Endothelial cell of umbilical vein (primary cell): ENCODE data around the gene LEP. TPM values are rescaled to one million over a fixed set of nuclear protein-coding genes. Genes with fewer than 3 reads are reported as not detected.

Source experiments
- BruUV-seq: library from RNA; stranded (reverse); fragments of 400-500 nt; replicated peaks from 2 replicates; lab custom pipeline; 2021; lab: Mats Ljungman, UMichigan
- CTCF ChIA-PET: fragments of 300-600, 350-600 bp; sonication (Branson Sonifier 250); formaldehyde crosslinking; loops from one replicate; lab custom pipeline; 2021; ENCODE audit warnings: antibody characterized with exemption, inconsistent platforms; lab: Charles Lee
- POLR2A ChIA-PET: fragments of 300-600, 350-600 bp; sonication (Branson Sonifier 250); formaldehyde crosslinking; loops from one replicate; lab custom pipeline; 2021; ENCODE audit warnings: antibody characterized with exemption, inconsistent platforms; lab: Charles Lee
- DNase-seq: peaks from one replicate; pipeline ENCODE4 v3.0.0-alpha.2; 2011; ENCODE audit warnings: low read depth, low spot score
- FAIRE-seq: peaks from 2 replicates; lab custom pipeline; 2011; peaks lifted over from hg19 to GRCh38; lab: Jason Lieb, UNC
- H2AFZ ChIP-seq: 2 replicates; pipeline ENCODE4 v1.6.0; 2012; ENCODE audit warnings: low read depth, low read length, control low read depth, inconsistent platforms
- H3K27ac ChIP-seq: 2 replicates; pipeline ENCODE4 v1.5.1; 2011; ENCODE audit warnings: low read depth, mild to moderate bottlenecking, control low read depth, low read length, moderate library complexity; ENCODE audit not compliant: insufficient read depth
- H3K27me3 ChIP-seq, 2 experiments: 2 replicates each; pipeline versions ENCODE4 v1.6.0 to v1.6.1; 2011; ENCODE audit warnings: low read length in 2 of 2, mixed read lengths in 1 of 2; ENCODE audit not compliant: control insufficient read depth in 2 of 2, insufficient read depth in 2 of 2
- H3K36me3 ChIP-seq, 2 experiments: 2 replicates in 1 of 2; 3 replicates in 1 of 2; pipeline ENCODE4 v1.5.1; 2011; ENCODE audit warnings: low read length in 2 of 2, mild to moderate bottlenecking in 1 of 2, moderate library complexity in 1 of 2; ENCODE audit not compliant: control insufficient read depth in 2 of 2, insufficient read depth in 2 of 2; ENCODE audit errors: extremely low read depth in 1 of 2
- H3K4me1 ChIP-seq: 3 replicates; pipeline ENCODE4 v1.5.1; 2011; ENCODE audit warnings: mild to moderate bottlenecking, low read length; ENCODE audit not compliant: control insufficient read depth, insufficient read depth; ENCODE audit errors: extremely low read depth
- H3K4me2 ChIP-seq: 2 replicates; pipeline ENCODE4 v1.6.1; 2011; ENCODE audit warnings: low read length, control low read depth, mixed read lengths; ENCODE audit not compliant: insufficient read depth
- H3K4me3 ChIP-seq, 3 experiments: fragments of 200-600 bp in 1 of 3; sonication (generic), shearing (Covaris generic) in 1 of 3; replicated peaks in 1 of 3; 2 replicates each; pipeline ENCODE4 v1.5.1; 2011 to 2016; ENCODE audit warnings: control low read depth in 3 of 3, low read length in 3 of 3, mild to moderate bottlenecking in 2 of 3, inconsistent platforms in 1 of 3, low read depth in 1 of 3, moderate library complexity in 1 of 3; ENCODE audit not compliant: insufficient read depth in 1 of 3
- H3K79me2 ChIP-seq: 2 replicates; pipeline ENCODE4 v1.6.0; 2012; ENCODE audit warnings: low read length, inconsistent platforms; ENCODE audit not compliant: control insufficient read depth, insufficient read depth
- H3K9ac ChIP-seq: replicated peaks from 2 replicates; pipeline ENCODE3; 2011; ENCODE audit warnings: low read length, control low read depth; ENCODE audit not compliant: insufficient read depth; ENCODE audit errors: extremely low read depth
- H3K9me1 ChIP-seq: replicated peaks from 3 replicates; pipeline ENCODE4 v1.6.0; 2011; ENCODE audit warnings: mild to moderate bottlenecking, low read length; ENCODE audit not compliant: control insufficient read depth, insufficient read depth; ENCODE audit errors: extremely low read depth
- H3K9me3 ChIP-seq: replicated peaks from 2 replicates; pipeline ENCODE4 v1.5.1; 2012; ENCODE audit warnings: low read length, inconsistent platforms; ENCODE audit not compliant: control insufficient read depth, insufficient read depth
- H4K20me1 ChIP-seq: replicated peaks from 2 replicates; pipeline ENCODE3; 2011; ENCODE audit warnings: mild to moderate bottlenecking, low read length; ENCODE audit not compliant: control insufficient read depth, insufficient read depth; ENCODE audit errors: extremely low read depth
- CTCF ChIP-seq, 2 donors: IDR thresholded peaks; 1 replicate in 1 of 2; 2 replicates in 1 of 2; pipeline ENCODE4 v1.5.1; 2011; ENCODE audit warnings: low read length in 2 of 2, mild to moderate bottlenecking in 2 of 2, moderate library complexity in 2 of 2, control low read depth in 1 of 2, inconsistent platforms in 1 of 2, low read depth in 1 of 2; ENCODE audit not compliant: insufficient read depth in 1 of 2; ENCODE audit errors: extremely low read depth in 1 of 2
- EZH2 ChIP-seq: IDR thresholded peaks from 2 replicates; pipeline ENCODE4 v1.6.1; 2012; ENCODE audit warnings: borderline replicate concordance, low read depth, mild to moderate bottlenecking, moderate library complexity, low read length, inconsistent platforms; ENCODE audit not compliant: severe bottlenecking
- FOS ChIP-seq: IDR thresholded peaks from 2 replicates; pipeline ENCODE4 v1.6.1; 2011; ENCODE audit warnings: mild to moderate bottlenecking, low read length, moderate library complexity, borderline replicate concordance; ENCODE audit not compliant: insufficient read depth
- GATA2 ChIP-seq: IDR thresholded peaks from 2 replicates; pipeline ENCODE4 v1.7.0; 2011; ENCODE audit warnings: low read depth, mild to moderate bottlenecking, moderate library complexity, mixed read lengths, low read length; ENCODE audit not compliant: insufficient read length, insufficient read depth
- JUN ChIP-seq: IDR thresholded peaks from 2 replicates; pipeline ENCODE4 v1.6.1; 2011; ENCODE audit warnings: borderline replicate concordance, low read depth; ENCODE audit not compliant: insufficient read length, insufficient read depth
- MAX ChIP-seq: IDR thresholded peaks from 2 replicates; pipeline ENCODE4 v1.6.1; 2011; ENCODE audit not compliant: insufficient read depth, insufficient read length
- MYC ChIP-seq: IDR thresholded peaks from one replicate; pipeline ENCODE4 v1.6.1; 2011; ENCODE audit warnings: mild to moderate bottlenecking, low read depth, low read length
- POLR2A ChIP-seq: IDR thresholded peaks from 2 replicates; pipeline ENCODE4 v1.6.1; 2012; ENCODE audit warnings: low read depth, mild to moderate bottlenecking, control low read depth, low read length
- POLR2AphosphoS5 ChIP-seq: IDR thresholded peaks from 2 replicates; pipeline ENCODE4 v1.6.1; 2012; ENCODE audit warnings: low read depth, mild to moderate bottlenecking, control low read depth, low read length, moderate library complexity; ENCODE audit not compliant: insufficient read depth
- dilution Hi-C: fragments of 300-500 bp; cut with MboI; formaldehyde crosslinking; loops from one replicate; pipeline ENCODE4 v1.15.0; 2019; ENCODE audit warnings: low sequenced_read_pairs; ENCODE audit not compliant: extremely low pct_ligation_motif_present
- intact Hi-C: fragments of 100-400 bp; cut with micrococcal nuclease; formaldehyde crosslinking; loops from one replicate; pipeline ENCODE4 v1.10.0; 2022
- polyA plus RNA-seq, 4 experiments: library from polyadenylated mRNA; depleted of rRNA in 3 of 4; stranded (reverse) in 3 of 4; unstranded in 1 of 4; fragments of >200 nt; gene quantifications; 2 replicates each; pipeline versions ENCODE4 v1.2.1 to v1.2.3, GENCODE V29; 2011 to 2012; ENCODE audit warnings: missing spikeins in 1 of 4
- total RNA-seq: library from RNA; stranded (reverse); gene quantifications from 2 replicates; pipeline ENCODE4 v1.2.3, GENCODE V29; 2021

The LEP gene
- total and polyA plus RNA-seq, 2 donors (not counting 3 experiments of a cell fraction or from before 2014, with no cell fraction given), result not detected

GRCh38 chr7:128210036-128210347 lies 31.1 kb upstream of the LEP start:
- intact Hi-C loops, result no loop called here

More at GRCh38 chr7:128210036-128210347, 31.1 kb upstream of the LEP start:
- TF ChIP-seq CTCF (IDR thresholded peaks at IDR 0.05; ENCODE audit: extremely low read depth in 1 of 2, insufficient read depth in 1 of 2, low read depth in 1 of 2, low read length in 2 of 2), result no peak
- no peak for TF ChIP-seq EZH2
- TF ChIP-seq JUN, result no peak
- TF ChIP-seq MAX, result no peak
- TF ChIP-seq GATA2, result no peak
- TF ChIP-seq POLR2A, result no peak
- TF ChIP-seq MYC, result no peak
- no peak for TF ChIP-seq POLR2AphosphoS5
- TF ChIP-seq FOS, result no peak
- H3K4me1 ChIP-seq, result no peaks in the 10 kb centered on the region
- no peak overlapping the region for H3K4me2 ChIP-seq
- H2AFZ ChIP-seq, result no peak overlapping the region
- H3K36me3 ChIP-seq, result no peaks in the 10 kb centered on the region
- ChIA-PET POLR2A (interaction anchor here (0.7 kb wide), 1 partner anchor 496 kb away, joined by 7 read pairs; no protein-coding TSS in a partner anchor), CTCF (interaction anchor here (0.6 to 8.2 kb wide), 72 partner anchors 10 to 1407 kb away, joined by 3 to 229 read pairs (median 5); partner anchors contain the start of genes ARF5, GCC1, GRM8 and LRRC4)
- no peak overlapping the region for H3K4me3 ChIP-seq
- no peaks in the 10 kb centered on the region for H3K9me1 ChIP-seq
- H4K20me1 ChIP-seq, result no peaks in the 10 kb centered on the region
- no peak overlapping the region for H3K9ac ChIP-seq
- no TSS peak for BruUV-seq
- FAIRE-seq (no peak), DNase-seq (no peak)
- H3K79me2 ChIP-seq, result no peaks in the 10 kb centered on the region
- H3K9me3 ChIP-seq, result no peaks in the 10 kb centered on the region
- peaks cover 11 to 20% of the 10 kb centered on the region in 2 experiments for H3K27me3 ChIP-seq
- dilution Hi-C loops, result loop anchor here (25.0 kb wide), 1 partner anchor 498 kb away; no protein-coding TSS in a partner anchor
- H3K27ac ChIP-seq, result no peak overlapping the region
